Heart left ventricle (tissue), 13 donors: ENCODE measurements around the gene RGCC.

Experiments used
- POLR2A ChIP-seq, 2 donors: fragments of 450-650 bp; IDR thresholded peaks; one replicate each; pipeline ENCODE4 v1.6.1; 2017; ENCODE audit warnings: antibody characterized with exemption in 2 of 2, mild to moderate bottlenecking in 2 of 2, moderate library complexity in 2 of 2
- TF ChIP-seq, protein P1 (sequence below), 12 donors: fragments of 200-600 bp; sonication (generic) in 4 of 12; IDR thresholded peaks; one replicate each; pipeline versions ENCODE4 v1.5.0 to v1.8.0; 2018 to 2022; ENCODE audit warnings: antibody characterized with exemption in 12 of 12, mild to moderate bottlenecking in 5 of 12
- donor health status: ischemic (EF 13 %, LVEDD 7.1; RV severe dilation, severe dysfunction).
- donor health status: DM: no; HTN: yes; CAD: no.
- donor health status: DM: no; HTN: no; CAD: no.
- donor health status: ischemic (EF 25% LVEDD 6.9; RV normal size, moderate dysfunction).
- donor health status: ischemic (EF 25% LVEDD 5.7; RV mildly dilated, moderate dysfunction).
- donor health status: ischemic (EF 35%, LVEDD 5.7; RV mildly dilated, moderate dysfunction).
- donor health status: nonischemic (EF 11% LVEDD 7.7; RV severe dilation, severe dysfunction).
- donor health status: DM: yes; HTN: yes; CAD: no.
- donor health status: PGD.
- donor health status: ischemic (EF 29% LVEDD 5.4; RV normal size, mild dysfunction).
- donor health status: nonischemic (EF 23%, LVEDD 6.1; RV moderate dilation, normal function).

DNA sequence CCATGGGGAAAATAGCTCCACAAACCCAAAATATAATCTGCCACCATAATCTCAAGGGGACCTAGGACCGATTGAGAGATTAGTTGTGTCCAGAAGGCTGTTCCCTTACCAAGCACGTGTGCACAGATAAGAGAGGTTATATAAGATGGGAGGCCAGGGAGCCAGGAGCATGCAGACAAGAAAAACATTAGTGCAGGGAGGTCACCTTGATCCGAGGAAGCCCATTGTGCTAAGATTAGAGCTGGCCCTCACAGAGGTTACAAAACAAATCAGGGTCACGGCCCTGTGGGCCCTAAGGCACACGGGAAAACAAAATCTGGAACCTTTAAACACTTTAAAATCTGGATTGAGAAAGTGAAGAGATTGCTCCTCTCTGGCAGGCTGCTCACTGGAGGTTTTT is 37.7 kb downstream of the RGCC start:
- no peak for TF ChIP-seq POLR2A (IDR thresholded peaks at IDR 0.05)
- TF ChIP-seq, protein P1, sequence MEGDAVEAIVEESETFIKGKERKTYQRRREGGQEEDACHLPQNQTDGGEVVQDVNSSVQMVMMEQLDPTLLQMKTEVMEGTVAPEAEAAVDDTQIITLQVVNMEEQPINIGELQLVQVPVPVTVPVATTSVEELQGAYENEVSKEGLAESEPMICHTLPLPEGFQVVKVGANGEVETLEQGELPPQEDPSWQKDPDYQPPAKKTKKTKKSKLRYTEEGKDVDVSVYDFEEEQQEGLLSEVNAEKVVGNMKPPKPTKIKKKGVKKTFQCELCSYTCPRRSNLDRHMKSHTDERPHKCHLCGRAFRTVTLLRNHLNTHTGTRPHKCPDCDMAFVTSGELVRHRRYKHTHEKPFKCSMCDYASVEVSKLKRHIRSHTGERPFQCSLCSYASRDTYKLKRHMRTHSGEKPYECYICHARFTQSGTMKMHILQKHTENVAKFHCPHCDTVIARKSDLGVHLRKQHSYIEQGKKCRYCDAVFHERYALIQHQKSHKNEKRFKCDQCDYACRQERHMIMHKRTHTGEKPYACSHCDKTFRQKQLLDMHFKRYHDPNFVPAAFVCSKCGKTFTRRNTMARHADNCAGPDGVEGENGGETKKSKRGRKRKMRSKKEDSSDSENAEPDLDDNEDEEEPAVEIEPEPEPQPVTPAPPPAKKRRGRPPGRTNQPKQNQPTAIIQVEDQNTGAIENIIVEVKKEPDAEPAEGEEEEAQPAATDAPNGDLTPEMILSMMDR (IDR thresholded peaks at IDR 0.05), result no peak
